ENCODE results near the gene ZNF808. TPM values are rescaled to one million over a fixed set of nuclear protein-coding genes. Genes with fewer than 3 reads are reported as not detected.

The ZNF808 gene
- total RNA-seq = 14.0 and 18.4 TPM in 2 replicates

GRCh38 chr19:52527134-52527955 is at the start of gene ZNF808:
TSS of gene ZNF808 (plus strand) at chr19:52527668. CDS start at chr19:52543285, 15,617 bp downstream.

DNA sequence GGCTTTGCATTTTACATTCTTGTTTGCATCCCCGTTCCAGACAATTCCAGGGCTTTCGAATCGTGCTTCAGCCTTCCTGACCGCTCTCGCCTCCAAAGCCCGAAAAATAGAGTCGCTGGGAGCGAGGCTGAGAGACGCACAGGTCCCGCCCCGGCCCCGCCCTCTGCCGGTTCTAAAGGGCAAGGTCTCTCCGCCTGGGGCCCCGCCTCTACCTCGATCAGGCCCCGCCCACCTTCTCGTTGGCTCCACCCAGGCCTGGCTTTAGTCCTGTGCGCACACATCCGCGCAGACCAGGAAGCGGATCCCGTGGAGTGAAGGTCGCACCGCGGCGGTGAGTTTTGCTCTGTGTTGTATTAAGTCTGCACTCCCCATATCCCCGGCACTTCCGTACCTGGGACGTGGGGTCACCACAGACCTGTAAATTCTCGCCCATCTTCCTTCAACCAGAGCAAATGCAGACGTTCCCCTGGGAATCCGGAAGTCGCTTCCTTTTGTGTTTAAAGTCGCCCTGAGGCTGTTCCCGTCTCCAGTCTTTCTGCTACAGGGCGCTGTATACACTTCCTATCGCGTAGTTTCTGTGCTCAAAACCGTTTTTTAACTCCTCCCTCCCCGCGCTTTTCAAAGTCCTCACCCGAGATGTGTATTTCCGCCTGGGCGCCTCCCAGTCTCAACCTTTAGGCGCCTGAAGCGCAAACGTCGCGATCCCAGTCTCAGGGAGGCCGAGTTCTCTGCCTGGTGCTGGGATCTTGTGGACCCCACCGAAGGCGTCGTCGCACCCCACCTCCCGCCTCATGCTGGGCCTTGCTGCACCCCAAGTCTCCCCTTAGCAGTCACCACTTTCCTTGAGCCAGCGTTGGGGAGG is 42.8 kb downstream of the ZNF808 start, which contains the start of gene ZNF701:
TSS of gene ZNF701 (plus strand) at position 288 of the 862 bp plus-strand sequence. CDS start 3,861 bp downstream, outside the sequence.

Other genes with a start within 250 kb of the ZNF808 start
- gene ZNF480, start 230.5 kb upstream of the ZNF808 start, total RNA-seq = 3.9 and 4.8 TPM in 2 replicates
- gene ZNF610, start 191.4 kb upstream of the ZNF808 start, total RNA-seq = 3.8 and 3.9 TPM in 2 replicates
- gene ZNF880, start 157.7 kb upstream of the ZNF808 start, total RNA-seq = 22.9 and 40.5 TPM in 2 replicates
- 18.8 and 29.5 TPM in 2 replicates for gene ZNF528, start 129.8 kb upstream of the ZNF808 start, total RNA-seq
- 0.17 TPM in 1 of 2 replicates, not detected in the other for gene ZNF534, start 98.5 kb upstream of the ZNF808 start, total RNA-seq
- gene ZNF578, start 74.1 kb upstream of the ZNF808 start, total RNA-seq = 5.2 and 6.3 TPM in 2 replicates
- 11.7 and 13.5 TPM in 2 replicates for gene ZNF701, start 42.6 kb downstream of the ZNF808 start, total RNA-seq
- 49.4 and 50.3 TPM in 2 replicates for gene ZNF83, start 110.7 kb downstream of the ZNF808 start, total RNA-seq
- 6.5 and 9.7 TPM in 2 replicates for gene ZNF611, start 207.4 kb downstream of the ZNF808 start, total RNA-seq